NCI-H2107 treated with DMSO at 0.1 percent for 48 hours (cell line): ENCODE measurements around the gene GJE1.

Experiments used
- DNase-seq: peaks from one replicate; lab custom pipeline; 2025; ENCODE audit not compliant: unreplicated experiment; lab: John Stamatoyannopoulos, UW

The GJE1 gene

DNA sequence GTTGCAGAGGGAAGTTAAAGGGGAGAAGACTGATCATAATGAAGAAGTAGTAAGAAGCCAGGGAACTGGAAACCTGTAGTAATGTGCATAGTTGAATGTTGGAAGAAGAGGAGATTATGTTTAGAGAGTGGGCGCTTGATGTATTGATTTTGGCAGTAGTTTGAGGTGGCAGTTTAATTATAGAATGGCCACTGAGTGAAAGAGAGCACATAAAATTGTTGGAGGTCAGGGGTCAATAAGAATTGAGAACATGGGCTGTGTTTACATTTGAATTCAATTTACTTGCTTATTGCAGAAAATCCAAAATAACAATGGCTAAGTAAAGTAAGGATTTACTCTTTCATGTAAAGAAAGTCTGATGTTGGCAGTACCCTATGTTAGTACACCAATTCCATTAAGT, 30.1 kb downstream of the GJE1 start:
- no peak for DNase-seq

- no peak for DNase-seq
Measured at GRCh38 chr6:142165227-142165626, 32.5 kb downstream of the GJE1 start.

GRCh38 chr6:142167071-142167470, 34.3 kb downstream of the GJE1 start:
- DNase-seq = no peak

DNA sequence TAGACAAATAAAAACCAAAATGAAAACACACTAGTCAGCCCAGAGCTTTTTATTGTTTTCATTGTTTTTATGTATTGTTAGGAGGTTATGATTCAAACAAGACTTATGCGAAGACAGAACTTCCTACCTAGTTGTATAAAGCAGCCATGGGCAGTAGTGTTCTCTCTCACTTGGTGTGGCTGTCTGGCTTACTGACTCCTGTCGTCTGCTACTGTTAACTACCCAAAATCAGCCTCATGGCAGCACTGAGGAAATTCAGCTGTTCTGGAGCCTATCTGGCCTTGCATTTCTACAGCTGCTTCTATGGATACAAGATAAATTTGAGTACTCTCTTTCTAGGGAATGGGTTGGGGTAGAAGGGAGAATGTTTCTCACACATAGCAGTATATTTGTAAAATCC, 34.8 kb downstream of the GJE1 start:
- DNase-seq = no peak

- no peak for DNase-seq
Measured at GRCh38 chr6:142171351-142171750, 38.6 kb downstream of the GJE1 start.

DNA sequence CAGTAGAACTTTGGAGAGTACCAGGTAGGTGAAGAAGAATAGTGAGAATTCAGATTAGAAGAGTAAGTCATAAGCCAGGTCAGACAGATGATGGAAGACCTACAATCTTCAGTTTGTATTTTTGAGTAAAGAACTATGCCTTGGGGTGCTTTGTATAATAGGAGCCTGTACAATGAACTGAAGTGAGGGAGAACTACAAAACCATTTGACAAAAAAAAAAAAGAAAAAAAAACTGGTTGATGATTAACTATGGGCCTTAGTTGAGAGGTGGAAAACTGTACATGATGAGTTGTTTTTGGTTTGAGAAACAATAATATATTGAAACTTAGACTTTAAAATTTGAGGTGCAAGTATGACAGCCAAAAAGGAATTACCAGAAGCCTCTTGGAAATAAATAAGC, 40.0 kb downstream of the GJE1 start:
- DNase-seq = no peak

GRCh38 chr6:142173980-142174379, 41.3 kb downstream of the GJE1 start:
- no peak for DNase-seq

DNA sequence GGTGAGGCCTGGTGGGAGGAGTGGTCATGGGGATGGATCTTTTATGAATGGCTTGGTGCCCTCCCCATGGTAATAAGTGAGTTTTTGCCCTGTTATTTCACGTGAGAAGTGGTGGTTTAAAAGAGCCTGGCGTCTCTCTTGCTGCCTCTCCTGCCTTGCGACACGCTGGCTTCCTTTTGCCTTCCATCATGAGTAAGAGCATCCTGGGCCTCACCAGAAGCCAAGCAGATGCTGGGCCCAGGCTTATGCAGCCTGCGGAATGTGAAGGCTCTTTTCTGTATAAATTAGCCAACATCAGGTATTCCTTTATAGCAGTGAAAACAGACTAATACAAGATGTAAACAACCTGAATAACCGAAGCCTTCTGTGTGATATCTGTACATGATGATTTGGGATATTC, 42.0 kb downstream of the GJE1 start:
- no peak for DNase-seq

DNA sequence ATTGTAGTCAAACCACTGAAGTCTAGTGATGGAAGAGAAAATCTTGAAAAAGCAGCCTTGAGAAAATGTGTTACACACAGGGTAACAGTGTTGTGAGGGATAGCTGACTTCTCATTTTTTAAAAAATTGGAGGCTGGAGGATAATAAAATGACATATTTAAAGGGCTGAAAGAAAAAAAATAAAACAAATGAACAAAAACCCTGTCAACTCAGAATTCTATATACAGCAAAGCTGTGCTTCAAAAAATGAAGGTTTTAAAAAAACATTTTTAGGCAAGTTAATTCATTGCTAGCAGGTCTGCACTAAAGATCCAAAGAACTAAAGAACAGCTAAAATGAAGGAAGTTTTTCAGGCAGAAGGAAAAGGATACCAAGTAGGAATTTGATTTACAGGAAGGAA, 45.4 kb downstream of the GJE1 start:
- DNase-seq = no peak

DNA sequence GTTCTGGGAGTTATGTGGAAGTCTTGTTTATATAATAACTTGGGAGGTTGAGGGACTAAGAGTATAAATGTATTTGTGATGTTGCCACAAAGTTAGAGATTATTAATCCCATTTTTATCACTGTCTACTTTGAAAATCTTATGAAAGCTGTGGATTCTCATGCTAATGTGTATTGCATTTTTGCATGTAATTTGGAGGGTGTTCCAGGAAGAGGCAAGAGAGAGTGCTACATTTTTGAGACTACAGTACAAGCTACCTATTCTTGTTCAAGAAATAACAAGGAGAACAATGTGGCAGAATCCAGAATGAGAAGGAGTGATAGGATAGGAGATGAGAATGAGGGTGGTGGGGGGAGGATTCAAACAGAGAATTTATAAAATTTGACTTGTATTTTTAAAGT, 49.3 kb downstream of the GJE1 start:
- no peak for DNase-seq

- DNase-seq = no peak
Measured at GRCh38 chr6:142183351-142183750, 50.6 kb downstream of the GJE1 start.

GRCh38 chr6:142184307-142184706, 51.6 kb downstream of the GJE1 start:
- DNase-seq = no peak
